ENCODE measurements around the gene GPR146.

Gene GPR146

DNA sequence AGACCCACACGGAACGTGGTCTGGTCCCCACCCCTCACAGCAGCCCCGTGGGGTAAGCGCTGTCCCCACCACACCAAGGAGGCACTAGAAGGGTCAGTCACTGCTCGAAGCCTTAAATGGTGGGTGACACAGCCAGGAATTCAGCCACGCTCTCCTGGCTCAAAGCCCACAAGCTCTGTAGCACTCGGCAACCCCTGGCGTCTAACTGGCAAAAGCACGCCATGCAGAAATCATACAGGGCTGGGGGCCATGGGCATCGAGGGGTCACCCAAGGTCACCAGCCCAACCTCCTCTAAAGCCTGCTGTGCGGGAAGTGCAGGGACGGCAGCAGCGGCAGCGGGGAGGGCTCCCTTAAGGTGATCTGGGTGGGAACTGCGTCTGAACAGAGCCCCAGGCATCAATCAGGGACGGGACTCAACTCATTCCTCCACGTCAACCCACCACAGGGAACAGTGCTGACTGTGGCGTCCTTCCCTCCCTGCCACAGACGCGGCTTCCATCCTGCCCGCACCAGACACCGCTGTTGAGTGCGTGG is 51.3 kb downstream of the GPR146 start:
- DNase-seq: no peak

DNA sequence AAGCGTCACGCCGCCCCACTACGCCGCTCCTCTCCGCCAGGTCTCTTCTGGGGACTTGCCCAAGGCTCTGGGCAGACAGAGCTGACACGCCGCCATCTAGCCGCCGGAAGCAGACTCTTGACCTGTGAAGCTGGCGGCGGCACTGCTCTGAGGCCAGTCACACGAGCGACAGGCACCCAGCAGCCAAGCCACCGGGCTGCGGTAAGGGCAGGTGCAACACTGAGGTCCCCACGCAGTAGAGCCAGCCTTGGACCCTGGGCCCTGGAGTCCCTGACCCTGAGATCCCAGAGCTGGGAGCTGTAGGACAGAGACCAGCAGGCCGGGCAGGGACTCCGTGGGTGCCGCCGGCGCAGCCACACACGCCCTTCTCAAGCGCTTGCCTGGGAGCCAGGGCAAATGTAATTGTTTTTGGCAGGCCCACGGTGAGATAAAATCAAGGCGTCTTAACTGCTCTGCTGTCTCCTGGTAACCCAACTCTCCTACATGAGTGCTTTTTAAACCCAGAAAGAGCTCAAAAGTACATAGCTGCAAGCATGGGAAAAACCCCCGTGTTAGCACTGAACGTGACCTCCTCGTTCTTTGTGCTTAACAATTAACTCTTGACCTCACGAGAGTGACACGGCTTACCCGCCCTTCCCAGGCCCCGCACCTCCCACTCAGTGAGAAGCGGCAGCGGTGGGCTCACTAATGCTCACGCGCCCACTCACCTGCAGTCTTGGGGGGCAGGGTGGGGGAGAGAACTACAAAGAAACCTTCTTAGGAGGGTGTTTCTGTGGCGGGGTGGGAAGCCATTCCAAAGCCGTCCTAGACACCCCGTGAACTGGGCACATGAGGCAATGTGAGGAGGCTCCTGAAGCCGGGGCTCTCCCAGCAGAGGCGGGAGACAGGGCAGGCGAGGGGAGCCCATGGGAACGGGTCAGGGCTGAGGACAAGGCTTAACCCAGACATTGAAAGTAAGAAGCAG is 52.1 kb downstream of the GPR146 start:
- DNase-seq: no peak

DNA sequence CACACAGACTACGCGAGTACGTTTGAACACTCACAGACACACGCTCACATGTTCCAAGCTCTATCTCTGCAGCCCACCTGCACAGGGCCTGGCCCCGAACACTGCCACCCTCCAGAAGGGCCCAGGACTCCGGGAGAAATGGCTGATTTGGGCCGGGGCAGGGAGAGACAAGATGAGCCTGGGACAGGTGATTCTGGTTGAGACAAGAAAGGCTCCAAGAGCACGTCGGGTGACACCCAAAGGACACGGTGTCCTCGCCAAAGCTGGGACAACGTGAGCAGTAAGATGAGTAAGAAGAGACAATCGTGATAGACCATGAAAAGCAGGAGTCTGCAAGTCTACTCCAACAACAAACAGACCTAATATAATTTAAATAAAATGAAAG is 52.8 kb downstream of the GPR146 start:
- DNase-seq: no peak

DNA sequence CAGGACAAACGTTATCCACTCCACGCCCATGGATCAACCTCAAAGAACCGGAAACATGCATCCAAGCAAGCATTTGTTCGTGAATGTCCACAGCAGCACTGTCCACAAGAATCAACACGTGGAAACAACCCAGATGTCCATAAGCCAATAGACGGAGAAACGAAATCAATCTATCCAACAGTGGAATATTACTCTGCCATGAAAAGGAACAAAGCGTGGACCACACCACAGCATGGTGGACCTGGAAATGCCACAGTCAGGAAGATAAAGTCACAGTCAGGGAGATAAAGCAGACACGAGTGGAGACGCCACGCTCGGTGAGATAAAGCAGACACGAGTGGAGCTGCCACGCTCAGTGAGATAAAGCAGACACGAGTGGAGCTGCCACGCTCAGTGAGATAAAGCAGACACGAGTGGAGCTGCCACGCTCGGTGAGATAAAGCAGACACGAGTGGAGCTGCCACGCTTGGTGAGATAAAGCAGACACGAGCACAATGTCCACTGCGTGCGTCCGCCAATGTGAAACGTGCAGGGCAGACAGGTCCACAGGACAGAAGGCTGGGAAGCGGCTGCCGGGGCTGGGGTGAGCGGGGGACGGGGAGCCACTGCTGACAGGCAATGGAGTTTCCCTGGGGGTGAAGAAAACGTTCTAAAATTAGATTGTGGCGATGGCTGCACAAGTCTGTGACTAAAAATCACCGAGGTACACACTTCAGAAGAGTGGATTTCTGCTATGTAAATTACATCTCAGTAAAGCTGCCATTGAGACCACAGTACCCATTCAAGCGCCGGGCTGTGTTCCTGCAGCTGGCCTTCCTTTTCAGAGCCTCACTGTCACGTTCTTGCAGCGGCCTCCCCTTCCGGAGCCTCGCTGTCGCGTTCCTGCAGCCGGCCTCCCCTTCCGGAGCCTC is 54.2 kb downstream of the GPR146 start:
- no peak for DNase-seq

DNA sequence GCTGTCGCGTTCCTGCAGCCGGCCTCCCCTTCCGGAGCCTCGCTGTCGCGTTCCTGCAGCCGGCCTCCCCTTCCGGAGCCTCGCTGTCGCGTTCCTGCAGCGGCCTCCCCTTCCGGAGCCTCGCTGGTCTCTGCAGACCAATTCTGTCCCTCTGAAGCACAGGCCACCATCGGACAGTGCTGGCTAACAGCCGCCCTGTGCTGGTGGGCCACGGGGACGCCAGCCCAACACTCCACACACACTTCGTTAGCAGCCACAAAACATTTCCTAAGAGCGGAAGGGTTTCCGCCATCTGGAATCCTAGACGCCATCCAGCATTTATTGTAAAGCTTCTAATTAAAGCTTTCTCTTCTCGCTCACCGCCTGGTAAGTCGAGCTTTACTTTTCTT is 54.8 kb downstream of the GPR146 start:
- DNase-seq: no peak

DNA sequence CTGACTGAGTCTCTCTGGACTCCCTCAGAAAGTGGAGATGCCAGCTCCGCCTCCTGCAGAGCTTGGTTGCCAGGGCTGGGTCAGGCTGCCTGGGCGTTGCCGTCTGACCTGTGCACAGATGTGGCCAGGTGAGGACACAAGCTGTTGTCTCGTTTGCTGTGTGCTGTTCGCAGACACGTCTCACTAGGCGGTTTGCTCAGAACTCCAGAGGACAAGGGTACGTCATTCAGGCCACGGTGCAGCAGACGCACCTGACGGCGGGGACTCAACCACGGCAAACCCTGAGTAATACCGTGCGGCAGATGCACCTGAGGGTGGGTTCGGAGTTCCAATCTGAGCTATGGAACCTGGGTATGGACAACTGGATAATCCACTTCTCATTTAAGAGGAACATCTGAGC is 55.3 kb downstream of the GPR146 start:
- DNase-seq: no peak

DNA sequence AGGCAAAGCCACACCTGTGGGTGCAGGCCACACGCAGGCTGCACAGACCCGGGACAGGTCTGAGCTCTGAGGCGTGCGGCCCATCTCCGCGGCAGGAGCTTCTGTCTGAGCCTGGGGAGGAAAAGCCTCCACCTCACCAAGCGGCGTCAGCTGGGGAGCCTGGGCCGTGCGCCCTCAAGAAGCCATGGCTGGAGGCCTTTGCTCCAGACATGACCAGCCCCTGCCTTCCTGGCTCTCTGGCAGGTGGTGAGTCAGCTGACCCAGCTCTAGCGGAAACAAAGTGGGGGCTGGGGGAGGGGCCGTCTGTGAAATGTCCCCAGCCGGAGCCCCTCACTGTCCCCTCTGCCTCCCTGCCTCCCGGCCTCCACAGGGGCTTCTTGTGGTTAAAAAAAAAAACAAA is 56.0 kb downstream of the GPR146 start:
- DNase-seq: no peak

DNA sequence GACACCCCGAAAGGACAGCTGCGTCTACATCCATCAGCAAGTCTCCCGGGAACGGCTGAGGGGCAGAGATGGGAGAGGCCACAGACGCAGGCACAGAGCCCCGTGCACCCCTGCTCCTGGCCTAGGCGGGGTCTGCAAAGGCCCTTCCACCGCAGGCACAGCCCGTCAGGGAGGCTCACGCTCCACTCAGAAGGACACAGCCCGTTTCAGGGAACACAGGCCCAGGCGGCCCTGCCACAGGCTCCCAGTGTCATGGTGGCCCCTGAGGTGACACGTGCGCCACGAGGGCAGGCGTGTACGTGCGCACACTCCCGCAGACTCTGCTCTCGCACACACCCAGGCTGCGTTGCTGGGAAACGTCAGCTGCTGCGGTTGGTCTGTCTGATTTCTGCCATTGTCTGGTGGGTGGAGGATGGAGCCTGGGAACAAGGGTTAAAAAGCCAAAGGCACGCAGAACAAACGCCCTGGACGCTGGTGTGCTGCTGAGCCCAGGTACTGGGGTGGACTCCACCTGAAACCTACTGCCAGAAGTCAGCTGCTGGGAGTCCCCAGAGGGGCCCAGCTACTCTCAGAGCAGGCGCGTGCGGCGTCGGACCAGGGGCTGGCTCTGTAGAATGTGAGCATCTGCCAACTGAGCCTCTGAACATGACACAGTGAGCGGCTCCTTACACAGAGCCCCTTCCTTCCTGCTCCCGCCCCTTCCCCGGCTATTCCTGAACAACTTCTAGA is 56.7 kb downstream of the GPR146 start:
- no peak for DNase-seq

DNA sequence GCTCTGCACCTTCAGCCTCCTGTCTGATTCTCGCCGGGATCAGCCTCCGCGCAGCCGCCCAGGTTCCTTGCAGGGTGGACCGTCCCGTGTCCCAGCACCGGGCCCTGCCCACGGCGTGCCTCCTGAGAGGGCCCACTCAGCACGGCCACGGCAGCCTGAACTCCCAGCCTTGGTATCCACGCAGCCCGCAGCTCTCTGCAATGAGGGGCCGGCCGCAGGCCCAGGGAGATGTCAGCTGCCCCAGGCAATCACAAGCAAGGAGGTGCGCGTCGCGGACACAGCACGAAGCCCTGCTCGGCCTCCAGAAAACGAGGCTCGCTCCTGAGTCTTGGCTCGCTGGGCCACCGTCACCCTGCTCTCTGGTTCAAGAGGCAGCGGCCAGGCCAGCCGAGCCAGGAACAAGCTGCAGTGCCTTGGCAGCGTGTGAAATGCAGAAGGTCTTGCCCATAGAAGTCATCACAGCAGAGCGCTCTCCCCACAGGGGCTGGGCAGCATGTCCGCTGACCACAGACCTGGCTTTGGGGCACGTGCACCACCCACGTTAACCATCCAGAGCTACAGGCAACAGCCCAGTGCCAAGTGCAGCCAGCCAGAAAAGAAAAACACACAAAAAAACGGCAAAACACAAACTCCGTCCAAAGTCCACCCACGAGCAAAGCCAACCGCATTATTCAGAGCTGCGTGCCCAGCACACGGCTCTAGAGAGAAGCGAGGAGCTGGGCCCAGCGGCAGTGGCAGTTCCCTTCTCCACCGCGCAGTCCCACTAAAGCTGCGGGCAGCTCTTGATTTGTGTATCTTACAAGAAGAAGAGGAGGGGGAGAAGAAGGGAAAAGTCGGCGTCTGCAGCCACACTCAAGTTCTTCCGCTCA is 57.5 kb downstream of the GPR146 start:
- no peak for DNase-seq

DNA sequence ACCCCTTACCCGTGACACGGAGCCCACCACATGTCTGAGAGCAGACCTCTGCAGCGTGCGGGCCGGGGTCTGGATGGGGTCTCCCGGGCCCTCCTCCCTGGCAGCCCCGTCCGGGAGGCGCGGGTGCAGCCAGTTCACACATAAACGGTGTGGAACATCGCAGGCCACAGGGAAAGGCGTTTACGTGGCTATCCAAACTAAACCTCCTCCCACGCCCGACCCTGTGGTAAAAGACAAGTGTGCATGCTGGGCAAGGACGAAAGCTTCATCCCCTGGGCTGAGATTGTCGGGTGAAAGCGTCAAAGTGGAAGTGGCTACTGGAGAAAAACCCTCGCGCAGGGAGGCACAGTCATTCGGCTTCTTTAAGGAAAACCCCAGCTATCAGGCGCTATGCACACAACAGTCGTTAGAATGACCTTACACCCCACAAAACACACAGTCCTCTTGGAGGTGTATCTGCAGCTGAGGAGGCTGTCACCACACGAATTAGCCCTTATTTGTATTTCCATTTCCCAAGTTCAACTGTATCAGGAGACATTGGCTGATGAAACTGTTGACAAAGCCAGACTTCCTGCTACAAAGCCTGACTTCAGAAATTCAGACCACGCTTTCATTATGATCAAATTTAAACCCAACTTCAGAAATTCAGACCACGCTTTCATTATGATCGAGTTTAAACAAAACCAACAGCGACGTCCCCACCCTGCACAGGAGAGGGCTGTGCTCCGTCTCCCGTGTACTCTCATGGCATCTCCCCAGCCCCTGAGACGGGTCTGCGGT is 58.9 kb downstream of the GPR146 start:
- DNase-seq: no peak

DNA sequence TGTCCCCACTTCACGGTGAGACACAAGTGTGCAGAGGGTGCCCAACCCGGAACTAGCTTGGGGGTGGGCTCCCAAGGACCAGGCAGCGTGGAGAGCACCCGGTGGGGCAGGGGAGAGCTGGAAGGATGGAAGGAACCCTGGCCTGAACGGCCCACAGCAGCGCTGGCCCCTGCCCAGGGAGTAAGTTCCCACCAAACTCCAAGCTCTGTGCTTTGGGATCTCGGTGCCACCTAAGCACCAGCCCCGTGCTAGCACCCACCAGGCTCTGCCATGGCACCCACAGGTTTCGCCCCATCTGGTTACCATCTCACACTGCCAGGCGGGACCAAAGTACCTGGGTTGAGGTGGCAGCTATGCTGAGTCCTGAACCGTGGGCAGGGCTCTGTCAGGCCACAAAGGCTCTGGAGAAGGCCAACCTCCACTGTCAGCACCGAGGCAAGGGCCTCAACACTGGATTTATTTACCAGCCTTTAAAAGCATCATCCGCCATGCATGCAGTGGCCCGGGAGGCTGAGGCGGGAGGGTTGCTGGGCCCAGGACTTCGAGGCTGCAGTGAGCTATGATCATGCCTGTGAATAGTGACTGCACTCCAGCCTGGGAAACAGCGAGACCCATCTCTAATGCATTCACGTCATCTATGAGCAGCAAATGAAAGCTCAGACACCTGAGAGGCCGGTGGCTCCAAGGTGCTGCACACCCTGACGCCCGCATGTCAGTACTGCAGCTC is 59.6 kb downstream of the GPR146 start:
- no peak for DNase-seq

DNA sequence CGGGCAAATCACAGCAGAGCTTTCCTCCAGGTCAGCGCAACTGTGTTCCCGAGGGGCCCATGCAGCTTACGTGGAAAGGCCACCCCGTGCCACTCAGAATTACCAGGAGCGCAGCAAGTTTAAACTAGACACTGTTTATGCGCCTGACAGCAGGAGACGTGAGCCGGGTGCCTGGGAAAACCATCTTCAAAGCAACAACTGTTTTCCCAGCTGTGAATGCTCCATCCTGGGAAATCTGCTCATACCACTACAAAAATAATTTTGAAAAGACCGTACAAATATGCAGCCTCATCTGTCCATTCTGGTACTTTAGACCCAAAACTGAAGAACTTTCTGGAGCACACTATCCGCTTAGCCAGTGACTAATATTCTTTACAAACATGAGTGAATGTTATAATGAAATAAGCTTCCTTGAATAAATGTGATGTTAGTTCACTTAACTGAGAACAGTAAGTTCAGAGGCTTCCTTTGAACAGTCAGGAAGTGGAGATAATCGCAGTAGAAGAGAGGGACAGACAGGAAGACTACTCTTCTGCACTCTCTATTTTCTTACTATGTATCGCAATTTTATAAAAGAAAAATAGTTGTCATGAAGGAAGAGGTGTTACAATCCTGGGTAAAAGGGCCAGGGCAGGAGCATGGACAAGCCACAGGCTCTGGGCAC is 60.3 kb downstream of the GPR146 start:
- DNase-seq: no peak

DNA sequence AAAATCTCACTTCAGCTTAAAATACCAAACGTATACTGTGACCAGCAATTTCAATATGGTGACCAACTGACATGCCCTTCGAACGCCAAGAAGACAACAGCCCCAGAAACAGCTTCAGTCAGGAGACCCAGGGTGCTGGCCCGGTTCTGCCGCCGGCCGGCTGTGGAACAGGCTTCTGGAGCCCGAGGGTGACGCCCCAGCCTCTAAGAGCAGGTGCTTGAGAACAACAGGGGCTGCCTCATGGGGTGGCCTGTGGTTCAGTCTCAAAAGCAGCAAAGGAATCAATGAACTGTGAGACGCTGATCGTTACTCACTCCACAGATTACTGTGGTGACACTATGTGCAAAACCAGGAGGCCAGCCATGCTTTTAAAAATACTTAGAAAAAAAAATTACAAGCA is 60.8 kb downstream of the GPR146 start:
- no peak for DNase-seq

DNA sequence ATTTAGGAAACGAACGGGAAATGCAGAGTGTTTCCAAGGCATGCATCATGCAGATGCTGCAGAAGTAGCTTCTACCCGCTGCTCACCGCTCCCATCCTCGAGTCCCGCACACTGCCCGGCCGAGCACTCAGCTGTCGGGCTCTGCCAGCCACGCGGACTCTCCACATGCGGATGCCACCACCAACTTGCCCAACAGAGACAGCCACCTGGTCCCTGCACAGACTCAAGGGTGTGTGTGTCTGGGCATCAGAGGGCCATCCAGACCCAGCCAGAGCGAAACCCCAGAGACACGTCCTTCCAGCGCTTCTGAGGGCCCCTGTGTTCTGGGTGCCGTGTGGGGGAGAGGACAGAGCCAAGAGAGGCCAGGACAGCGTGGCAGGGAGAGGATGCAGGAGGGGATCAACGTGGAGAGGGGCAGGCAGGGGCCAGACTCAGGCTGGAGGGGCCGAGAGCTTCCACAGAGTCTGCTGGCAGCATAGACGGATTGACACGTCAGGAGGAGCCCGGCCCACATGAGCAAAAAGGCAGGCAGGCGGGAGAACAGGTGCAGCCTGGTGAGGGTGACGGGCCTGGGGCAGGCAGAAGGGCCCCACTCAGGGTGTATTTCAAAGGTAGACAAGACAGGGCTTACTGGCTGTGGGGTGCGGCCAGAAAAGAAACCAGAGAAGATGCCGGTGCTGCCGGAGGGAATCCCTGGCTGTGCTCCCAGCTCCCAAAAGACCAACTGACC is 61.9 kb downstream of the GPR146 start:
- DNase-seq: no peak

DNA sequence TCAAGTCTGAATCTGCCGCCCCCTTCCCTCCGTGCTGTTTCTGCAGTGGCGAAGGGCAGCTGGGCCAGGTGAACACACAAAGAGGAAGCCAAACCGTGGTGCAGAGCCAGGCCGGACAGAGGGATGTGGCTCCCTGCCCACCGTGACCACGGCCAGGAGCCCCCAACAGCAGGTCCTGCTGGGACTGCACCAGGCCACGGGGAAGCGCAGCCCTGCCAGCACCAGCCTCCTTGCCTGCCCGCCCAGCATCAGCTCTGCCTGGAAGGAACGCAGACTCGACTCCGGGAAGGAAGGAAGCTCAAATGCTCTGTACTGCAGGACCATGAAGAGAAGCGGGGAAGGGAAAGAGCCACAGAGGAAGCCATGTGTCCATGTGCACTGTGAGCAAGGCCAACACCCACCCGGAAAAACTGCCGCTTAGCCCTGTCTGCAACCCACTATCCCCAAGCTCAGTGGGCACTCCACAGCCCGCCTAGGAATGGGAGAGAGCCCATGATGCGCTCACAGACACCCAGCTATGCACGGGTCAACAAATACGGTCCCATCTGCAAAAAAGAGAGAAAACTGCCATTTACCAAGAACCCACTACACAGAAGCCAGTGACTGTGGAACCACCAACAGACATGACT is 62.6 kb downstream of the GPR146 start:
- DNase-seq: no peak

DNA sequence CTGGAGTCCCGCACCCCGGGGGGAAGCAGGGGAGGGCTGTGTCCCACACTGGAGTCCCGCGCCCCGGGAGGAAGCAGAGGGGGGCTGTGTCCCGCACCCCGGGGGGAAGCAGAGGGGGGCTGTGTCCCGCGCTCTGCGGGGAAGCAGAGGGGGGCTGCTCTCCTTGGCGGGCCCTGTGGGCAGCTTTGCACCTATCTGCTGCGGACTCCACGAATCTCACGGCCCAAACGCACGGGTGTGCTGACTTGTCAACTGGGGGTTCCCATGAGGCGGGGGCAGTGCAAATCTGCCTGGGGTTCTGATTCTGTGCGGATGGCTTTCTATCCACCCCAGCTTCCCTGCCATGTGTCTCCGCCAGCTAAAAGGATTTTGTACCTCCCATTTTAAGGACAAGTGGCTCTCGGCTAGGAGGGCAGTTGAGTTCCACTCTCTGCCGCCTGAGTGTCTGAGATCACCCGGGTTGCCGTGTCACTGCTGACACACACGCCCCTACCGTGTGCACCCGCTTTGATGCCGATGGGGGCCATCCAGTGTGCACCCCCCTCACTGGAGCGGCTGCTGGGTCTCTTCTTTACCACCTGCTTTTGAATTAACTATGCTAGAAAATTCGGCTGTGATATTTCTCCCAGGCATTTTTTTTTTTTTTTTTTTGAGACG is 64.0 kb downstream of the GPR146 start:
- DNase-seq: no peak

Measured in COR-L47 (cell line).